Osteoblast (primary cell): Measurements from ENCODE around the gene UNK. TPM values are rescaled to one million over a fixed set of nuclear protein-coding genes. Genes with fewer than 3 reads are reported as not detected.

Source experiments
- DNase-seq: peaks from one replicate; pipeline ENCODE4 v3.0.0; 2011; ENCODE audit warnings: low spot score, mixed read lengths; ENCODE audit not compliant: insufficient read length; ENCODE audit errors: missing footprints
- H2AFZ ChIP-seq: 2 replicates; pipeline ENCODE4 v1.6.0; 2011; ENCODE audit warnings: mild to moderate bottlenecking, low read length
- H3K27ac ChIP-seq: 2 replicates; pipeline ENCODE4 v1.5.1; 2011; ENCODE audit warnings: mild to moderate bottlenecking, low read depth, low read length, moderate library complexity
- H3K27me3 ChIP-seq: 2 replicates; pipeline ENCODE4 v1.6.0; 2012; ENCODE audit warnings: mild to moderate bottlenecking, control low read depth, inconsistent platforms, low read length, moderate library complexity; ENCODE audit not compliant: insufficient read depth
- H3K36me3 ChIP-seq: 2 replicates; pipeline ENCODE4 v1.5.1; 2011; ENCODE audit warnings: mild to moderate bottlenecking, low read length, control low read depth, moderate library complexity; ENCODE audit not compliant: insufficient read depth
- H3K4me1 ChIP-seq: 2 replicates; pipeline ENCODE4 v1.5.1; 2011; ENCODE audit warnings: mild to moderate bottlenecking, low read length, control low read depth, moderate library complexity; ENCODE audit not compliant: insufficient read depth
- H3K4me2 ChIP-seq: 2 replicates; pipeline ENCODE4 v1.6.0; 2011; ENCODE audit warnings: mild to moderate bottlenecking, low read length; ENCODE audit not compliant: insufficient read depth
- H3K4me3 ChIP-seq: fragments of 200-600 bp; sonication (generic); 3 replicates; pipeline ENCODE4 v1.5.1; 2012; ENCODE audit warnings: mild to moderate bottlenecking, low read length, inconsistent platforms; ENCODE audit not compliant: insufficient read depth
- H3K79me2 ChIP-seq: 2 replicates; pipeline ENCODE4 v1.6.0; 2012; ENCODE audit warnings: mild to moderate bottlenecking, low read length, control low read depth, inconsistent platforms; ENCODE audit not compliant: insufficient read depth
- H3K9me3 ChIP-seq: 2 replicates; pipeline ENCODE4 v1.5.1; 2011; ENCODE audit warnings: low read depth, low read length, control low read depth
- H4K20me1 ChIP-seq: 2 replicates; pipeline ENCODE4 v1.6.0; 2012; ENCODE audit warnings: mild to moderate bottlenecking, low read length, control low read depth; ENCODE audit not compliant: insufficient read depth
- CTCF ChIP-seq: IDR thresholded peaks from 2 replicates; pipeline ENCODE4 v1.5.1; 2011; ENCODE audit warnings: mild to moderate bottlenecking, low read depth, low read length, moderate library complexity; ENCODE audit errors: extremely low read depth
- total RNA-seq: library from RNA; depleted of rRNA; stranded (reverse); fragments of >200 nt; gene quantifications from 2 replicates; pipeline ENCODE4 v1.2.3, GENCODE V29; 2012

Gene UNK
- total RNA-seq, 1 donor, result 18.5 TPM

- H4K20me1 ChIP-seq, result no peaks in the 10 kb centered on the region
- no peaks in the 10 kb centered on the region for H3K36me3 ChIP-seq
- H3K4me2 ChIP-seq, result no peak overlapping the region
- no peak for TF ChIP-seq CTCF
- H3K27me3 ChIP-seq, result no peaks in the 10 kb centered on the region
- peak overlapping the region; percentile 28 for H3K27ac ChIP-seq
- H3K9me3 ChIP-seq, result no peaks in the 10 kb centered on the region
- no peak overlapping the region for H2AFZ ChIP-seq
- no peaks in the 10 kb centered on the region for H3K79me2 ChIP-seq
- H3K4me1 ChIP-seq, result peaks cover 7% of the 10 kb centered on the region
- no peak overlapping the region for H3K4me3 ChIP-seq
- no peak for DNase-seq
These were observed 48.2 kb downstream of the UNK start for GRCh38 chr17:75832652-75833400.

- Histone ChIP-seq H3K27me3 (no peaks in the 10 kb centered on the region), H3K36me3 (no peaks in the 10 kb centered on the region), H3K4me2 (no peak overlapping the region), H4K20me1 (no peaks in the 10 kb centered on the region), H3K9me3 (no peaks in the 10 kb centered on the region), H3K4me3 (no peak overlapping the region), H2AFZ (no peak overlapping the region), H3K27ac (no peak overlapping the region), H3K79me2 (no peaks in the 10 kb centered on the region), H3K4me1 (peaks cover 5% of the 10 kb centered on the region)
- no peak for DNase-seq
- TF ChIP-seq CTCF, result no peak
These were observed 49.8 kb downstream of the UNK start for GRCh38 chr17:75834279-75834920.

DNA sequence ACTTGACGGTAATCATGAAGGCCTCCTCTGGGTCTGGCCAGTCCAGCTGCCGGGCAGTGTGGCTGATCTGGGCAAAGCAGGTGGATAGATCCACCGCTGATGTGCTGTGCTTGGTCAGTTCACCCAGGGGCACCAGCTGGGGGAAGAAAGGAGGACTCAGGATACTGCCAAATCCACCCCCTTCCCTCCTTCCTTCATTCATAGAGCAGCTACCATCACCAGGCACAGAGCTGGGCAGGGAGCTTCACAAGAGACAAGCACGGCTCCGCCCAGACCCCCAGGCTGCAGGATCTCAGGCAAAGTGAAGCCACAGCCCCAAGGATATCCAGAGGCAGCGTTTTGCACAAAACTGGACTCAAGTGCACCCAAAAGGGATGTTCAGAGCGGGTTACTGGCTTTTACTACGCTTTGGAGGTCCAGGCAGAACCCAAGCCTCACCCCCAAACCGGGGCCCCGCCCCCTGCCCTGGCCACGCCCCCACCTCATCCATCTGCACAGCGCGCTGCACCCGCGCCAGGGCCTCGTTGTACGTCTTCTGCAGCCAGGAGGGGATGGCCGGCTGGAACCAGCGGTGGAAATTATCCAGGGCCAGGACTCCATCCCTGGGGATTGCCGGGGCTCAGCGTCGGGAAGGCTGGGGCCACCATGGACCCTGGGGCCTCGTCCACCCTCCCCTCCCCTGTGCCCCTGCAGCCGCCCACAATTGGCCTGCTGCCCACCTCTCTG lies 50.5 kb downstream of the UNK start:
- DNase-seq, result no peak
- H4K20me1 ChIP-seq, result no peaks in the 10 kb centered on the region
- H3K36me3 ChIP-seq, result no peaks in the 10 kb centered on the region

More for the DNA sequence above, 50.5 kb downstream of the UNK start:
- no peaks in the 10 kb centered on the region for H3K9me3 ChIP-seq
- H3K79me2 ChIP-seq, result no peaks in the 10 kb centered on the region
- H3K27me3 ChIP-seq, result no peaks in the 10 kb centered on the region
- no peak overlapping the region for H3K4me2 ChIP-seq
- no peak overlapping the region for H3K4me3 ChIP-seq
- H3K4me1 ChIP-seq, result peaks cover 5% of the 10 kb centered on the region
- TF ChIP-seq CTCF, result no peak
- H3K27ac ChIP-seq, result no peak overlapping the region
- no peak overlapping the region for H2AFZ ChIP-seq
